PC-9 (cell line): ENCODE results near the gene ENTREP3.
"Not testable (repeated sequence)": the region's sequence is repeated elsewhere in the genome, so short reads cannot be mapped to it uniquely, and the experiment has no call there.

ENCODE experiments used
- CTCF ChIP-seq: fragments of 200-600 bp; sonication (generic); conservative IDR thresholded peaks from 2 replicates; pipeline ENCODE4 v1.6.1; 2017; ENCODE audit warnings: mixed run types, antibody characterized with exemption, mild to moderate bottlenecking, moderate library complexity
- EZH2 ChIP-seq: fragments of 200-600 bp; sonication (generic); IDR thresholded peaks from 2 replicates; pipeline ENCODE4 v1.8.0; 2017; ENCODE audit warnings: antibody characterized with exemption, low read depth

GRCh38 chr1:155220211-155220965 lies 34.9 kb downstream of the ENTREP3 start:
- not testable (repeated sequence) for TF ChIP-seq CTCF, EZH2
